C1 segment of cervical spinal cord (tissue), 14 donors: ENCODE results near the gene MYT1.
"Not testable (repeated sequence)": the region's sequence is repeated elsewhere in the genome, so short reads cannot be mapped to it uniquely, and the experiment has no call there.

ENCODE experiments used
- DNase-seq, 14 donors: peaks; one replicate each; lab custom pipeline; 2025; lab: John Stamatoyannopoulos, UW

The MYT1 gene

GRCh38 chr20:64266988-64267387 is 102.7 kb downstream of the MYT1 start:
- no peak for DNase-seq

GRCh38 chr20:64268174-64268573 is 103.9 kb downstream of the MYT1 start:
- no peak for DNase-seq

GRCh38 chr20:64269604-64270411 is 105.6 kb downstream of the MYT1 start:
- no peak for DNase-seq

- DNase-seq = no peak
These were observed 107.4 kb downstream of the MYT1 start for GRCh38 chr20:64271636-64272035.

DNA sequence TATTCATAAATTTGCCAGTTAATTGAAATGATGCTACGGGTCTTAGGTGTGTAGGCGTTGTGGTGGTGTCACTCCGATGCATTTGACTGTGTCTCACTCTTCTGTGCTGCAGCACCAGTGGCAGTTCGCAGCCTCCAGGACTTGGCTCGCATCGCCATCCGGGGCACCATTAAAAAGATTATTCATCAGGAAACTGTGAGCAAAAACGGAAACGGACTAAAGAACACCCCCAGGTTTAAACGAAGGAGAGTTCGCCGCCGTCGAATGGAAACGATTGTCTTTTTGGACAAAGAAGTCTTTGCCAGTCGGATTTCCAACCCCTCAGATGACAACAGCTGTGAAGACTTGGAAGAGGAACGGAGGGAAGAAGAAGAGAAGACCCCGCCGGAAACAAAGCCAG is 108.9 kb downstream of the MYT1 start:
- no peak for DNase-seq

DNA sequence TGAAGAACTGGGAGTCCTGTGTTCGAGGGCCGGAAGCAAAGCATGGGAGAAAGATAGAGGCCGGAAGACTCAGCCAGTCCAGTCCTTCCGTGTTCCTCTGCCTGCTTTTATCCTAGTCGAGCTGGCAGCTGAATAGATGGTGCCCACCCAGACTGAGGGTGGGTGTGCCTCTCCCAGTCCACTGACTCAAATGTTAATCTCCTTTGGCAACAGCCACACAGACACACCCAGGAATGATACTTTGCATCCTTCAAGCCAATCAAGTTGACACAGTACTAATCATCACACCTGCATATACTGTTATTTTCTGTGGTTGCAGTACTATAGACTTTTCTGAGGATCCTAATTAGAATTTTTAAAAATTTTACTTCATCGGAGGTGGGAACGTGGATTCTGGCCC is 112.6 kb downstream of the MYT1 start:
- no peak for DNase-seq

- no peak for DNase-seq
These were observed 113.5 kb downstream of the MYT1 start for GRCh38 chr20:64277571-64278316.

DNA sequence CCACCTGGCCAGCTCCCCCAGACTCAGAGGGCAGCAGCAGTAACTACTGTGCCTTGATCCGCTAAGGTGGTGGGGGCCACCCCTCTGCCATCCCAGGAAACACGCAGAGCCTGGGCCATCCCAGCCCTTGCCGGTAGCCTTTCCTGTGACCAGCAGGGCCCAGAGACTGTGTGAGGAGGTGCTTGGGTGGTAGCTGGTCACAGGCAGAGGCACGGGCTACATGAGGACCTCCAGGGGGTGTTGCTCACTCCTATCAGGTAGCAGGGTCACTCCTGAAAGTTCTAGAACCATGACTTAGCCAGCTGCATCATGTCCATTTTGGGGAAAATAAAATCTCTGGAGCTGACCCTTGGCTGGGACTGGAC is 114.0 kb downstream of the MYT1 start:
- DNase-seq = no peak

DNA sequence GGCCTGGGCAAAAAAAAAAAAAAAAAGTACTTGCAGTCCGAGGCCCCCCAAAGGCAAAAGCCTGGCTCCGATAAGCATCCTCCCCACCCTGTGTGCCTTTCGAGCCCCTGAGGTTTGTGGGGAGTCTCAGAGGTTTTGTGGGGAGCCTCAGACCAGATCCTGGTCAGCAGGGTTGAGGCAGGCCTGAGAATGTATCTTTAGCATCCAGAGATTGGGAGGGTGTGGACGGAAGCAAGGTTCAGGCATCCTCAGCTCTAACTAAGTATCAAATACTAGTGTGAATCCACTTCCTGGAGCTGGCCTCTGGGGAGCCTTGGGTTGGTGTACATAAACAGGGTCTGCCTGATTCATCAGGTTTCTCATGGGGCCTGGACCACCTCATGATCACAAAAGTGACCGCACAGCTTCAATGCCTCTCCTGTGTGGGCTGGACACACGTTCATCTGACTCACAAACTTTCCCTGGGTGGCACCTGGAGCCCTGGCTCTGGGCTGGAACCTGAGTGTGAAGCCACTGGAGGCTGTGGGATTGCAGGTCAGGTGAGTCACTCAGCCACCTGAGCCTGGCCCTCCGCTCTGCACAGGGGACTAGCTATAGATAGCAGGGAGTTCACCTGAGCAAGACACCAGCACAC is 115.7 kb downstream of the MYT1 start:
- DNase-seq = no peak

DNA sequence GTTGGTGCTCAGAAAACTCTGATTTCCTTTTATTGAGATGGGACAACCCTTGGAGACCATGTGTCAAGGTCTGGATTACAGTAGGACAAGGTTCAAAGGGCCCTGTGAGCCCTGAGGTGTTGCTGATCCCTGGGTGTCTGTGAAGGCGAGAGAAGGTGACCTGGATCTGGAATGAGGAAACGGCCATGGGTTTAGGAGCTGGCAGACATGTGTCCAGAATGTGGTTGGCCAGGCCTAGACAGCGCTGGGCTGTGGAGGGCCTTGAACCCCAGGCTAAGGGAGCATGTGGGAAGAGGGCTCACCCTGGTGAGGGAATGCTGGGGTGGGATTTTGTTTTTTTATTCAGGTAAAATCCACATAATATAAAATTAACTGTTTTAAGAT is 116.2 kb downstream of the MYT1 start:
- DNase-seq = no peak

- DNase-seq = no peak
These were observed 119.4 kb downstream of the MYT1 start for GRCh38 chr20:64283646-64284045.

DNA sequence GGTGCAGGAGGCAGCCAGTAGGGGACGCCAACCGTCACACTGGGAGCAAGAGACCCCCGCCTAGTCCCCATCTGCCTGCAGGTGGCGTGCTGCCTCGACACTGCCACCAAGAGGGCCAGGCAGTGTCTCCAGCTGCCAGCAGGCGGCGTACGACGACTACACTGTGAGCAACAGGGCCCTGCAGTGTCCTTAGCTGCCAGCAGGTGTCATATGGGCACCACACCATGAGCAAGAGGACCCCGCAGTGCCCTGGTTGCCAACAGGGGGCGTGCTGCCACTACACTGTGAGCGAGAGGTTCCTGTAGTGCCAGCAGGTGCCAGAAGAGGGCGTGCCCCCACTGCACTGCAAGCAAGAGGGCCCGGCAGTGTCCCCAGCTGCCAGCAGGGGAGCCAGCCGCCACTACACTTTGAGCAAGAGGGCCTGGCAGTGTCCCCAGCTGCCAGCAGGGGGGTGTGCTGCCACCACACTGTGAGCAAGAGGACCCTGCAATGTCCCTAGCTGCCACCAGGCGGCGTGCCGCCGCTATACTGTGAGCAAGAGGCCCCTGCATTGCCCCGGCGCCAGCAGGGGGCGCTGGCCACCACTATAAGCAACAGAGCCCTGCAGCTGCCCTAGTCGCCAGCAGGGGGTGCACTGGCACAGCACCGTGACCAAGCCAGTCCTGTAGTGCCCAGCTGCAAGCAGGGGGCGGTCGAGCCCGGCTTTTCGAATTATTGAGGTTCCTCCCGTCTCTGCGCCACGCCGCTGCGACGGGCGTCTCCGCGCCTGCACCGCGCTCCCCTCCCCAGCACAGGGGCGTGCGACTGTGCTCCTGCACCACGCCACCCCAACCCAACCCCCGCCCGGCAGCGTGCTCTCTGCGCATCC is 121.6 kb downstream of the MYT1 start:
- peak in 8 of 14 donors; percentile 7 to 90 (median 34) for DNase-seq

DNA sequence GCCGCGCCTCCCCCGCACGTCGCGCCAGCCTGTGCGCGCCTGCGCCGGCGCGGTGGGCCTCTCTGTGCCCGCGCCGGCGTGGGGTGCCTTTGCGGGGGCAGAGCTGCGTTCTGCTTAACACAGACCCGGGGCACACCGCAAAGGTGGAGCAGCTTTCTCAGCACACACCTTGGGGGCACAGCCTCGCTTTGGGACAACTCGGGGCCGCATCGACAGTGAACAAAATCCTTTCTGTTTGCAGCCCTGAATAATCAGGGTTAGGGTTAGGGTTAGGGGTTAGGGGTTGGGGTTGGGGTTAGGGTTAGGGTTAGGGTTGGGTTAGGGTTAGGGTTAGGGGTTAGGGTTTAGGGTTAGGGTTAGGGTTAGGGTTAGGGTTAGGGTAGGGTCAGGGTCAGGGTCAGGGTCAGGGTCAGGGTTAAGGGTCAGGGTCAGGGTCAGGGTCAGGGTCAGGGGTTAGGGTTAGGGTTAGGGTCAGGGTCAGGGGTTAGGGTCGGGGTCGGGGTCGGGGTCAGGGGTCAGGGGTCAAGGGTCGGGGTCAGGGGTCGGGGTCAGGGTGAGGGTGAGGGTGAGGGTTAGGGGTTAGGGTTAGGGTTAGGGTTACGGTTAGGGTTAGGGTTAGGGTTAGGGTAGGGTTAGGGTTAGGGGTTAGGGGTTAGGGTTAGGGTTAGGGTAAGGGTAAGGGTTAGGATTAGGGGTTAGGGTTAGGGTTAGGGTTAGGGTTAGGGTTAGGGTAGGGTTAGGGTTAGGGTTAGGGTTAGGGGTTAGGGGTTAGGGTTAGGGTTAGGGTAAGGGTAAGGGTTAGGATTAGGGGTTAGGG is 122.4 kb downstream of the MYT1 start:
- peak in 3 of 14 donors; percentile 11 to 19 (median 11) for DNase-seq

DNA sequence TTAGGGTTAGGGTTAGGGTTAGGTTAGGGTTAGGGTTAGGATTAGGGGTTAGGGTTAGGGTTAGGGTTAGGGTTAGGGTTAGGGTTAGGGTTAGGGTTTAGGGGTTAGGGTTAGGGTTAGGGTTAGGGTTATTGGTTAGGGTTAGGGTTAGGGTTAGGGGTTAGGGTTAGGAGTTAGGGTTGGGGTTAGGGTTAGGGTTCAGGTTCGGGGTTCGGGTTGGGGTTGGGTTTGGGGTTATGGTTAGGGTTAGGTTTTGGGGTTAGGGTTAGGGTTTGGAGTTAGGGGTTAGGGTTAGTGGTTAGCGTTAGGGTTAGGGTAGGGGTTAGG is 123.0 kb downstream of the MYT1 start:
- not testable (repeated sequence) for DNase-seq
